Motor neuron (in vitro differentiated cells): ENCODE results near the gene ITPK1. TPM values are rescaled to one million over a fixed set of nuclear protein-coding genes. Genes with fewer than 3 reads are reported as not detected.

ENCODE experiments used
- ATAC-seq, 8 experiments: fragments of 200-7000 bp; cut with Tn5 transposase; replicated peaks in 6 of 8; 2 replicates each; pipeline ENCODE4 v1.8.0; 2021; ENCODE audit warnings: mild to moderate bottlenecking in 8 of 8, moderate library complexity in 8 of 8
- H3K27ac ChIP-seq, 2 donors: fragments of 250-450 bp; sonication (Bioruptor Pico); 2 replicates each; pipeline ENCODE4 v1.9.0; 2021; ENCODE audit warnings: antibody characterized with exemption in 2 of 2, mild to moderate bottlenecking in 2 of 2, moderate library complexity in 1 of 2
- H3K4me1 ChIP-seq, 2 donors: fragments of 250-450 bp; sonication (Bioruptor Pico); replicated peaks in 1 of 2; 2 replicates each; pipeline ENCODE4 v1.6.1; 2021; ENCODE audit warnings: antibody characterized with exemption in 2 of 2, mild to moderate bottlenecking in 2 of 2, moderate library complexity in 1 of 2
- H3K4me3 ChIP-seq, 5 donors: fragments of 250-450 bp; sonication (Bioruptor Pico); 2 replicates each; pipeline ENCODE4 v1.9.0; 2021; ENCODE audit warnings: antibody characterized with exemption in 5 of 5, mild to moderate bottlenecking in 5 of 5, moderate library complexity in 4 of 5
- WGBS, 10 experiments: fragments of 450-650 bp; shearing (Covaris generic); methylation state at CpG; one replicate each; pipeline ENCODE4 v1.0.0; 2022; 5-methylcytosine and 5-hydroxymethylcytosine counted together
- in situ Hi-C, 9 experiments: fragments of 400-800 bp; cut with MboI; loops; one replicate each; pipeline ENCODE4 v1.15.0; 2021; ENCODE audit warnings: low sequenced_read_pairs in 9 of 9, low pct_unique_long_range_greater_than_20kb in 2 of 9; ENCODE audit not compliant: unreplicated experiment in 9 of 9
- total RNA-seq, 8 experiments: library from RNA; unstranded; fragments of 300-600 nt; gene quantifications; 2 replicates each; pipeline versions ENCODE4 v1.2.3 to v1.2.4, GENCODE V29; 2022

ITPK1 gene
- total RNA-seq, 8 experiments from 2014 or later, result 16.2 to 37.3 (median 22.4) TPM

DNA sequence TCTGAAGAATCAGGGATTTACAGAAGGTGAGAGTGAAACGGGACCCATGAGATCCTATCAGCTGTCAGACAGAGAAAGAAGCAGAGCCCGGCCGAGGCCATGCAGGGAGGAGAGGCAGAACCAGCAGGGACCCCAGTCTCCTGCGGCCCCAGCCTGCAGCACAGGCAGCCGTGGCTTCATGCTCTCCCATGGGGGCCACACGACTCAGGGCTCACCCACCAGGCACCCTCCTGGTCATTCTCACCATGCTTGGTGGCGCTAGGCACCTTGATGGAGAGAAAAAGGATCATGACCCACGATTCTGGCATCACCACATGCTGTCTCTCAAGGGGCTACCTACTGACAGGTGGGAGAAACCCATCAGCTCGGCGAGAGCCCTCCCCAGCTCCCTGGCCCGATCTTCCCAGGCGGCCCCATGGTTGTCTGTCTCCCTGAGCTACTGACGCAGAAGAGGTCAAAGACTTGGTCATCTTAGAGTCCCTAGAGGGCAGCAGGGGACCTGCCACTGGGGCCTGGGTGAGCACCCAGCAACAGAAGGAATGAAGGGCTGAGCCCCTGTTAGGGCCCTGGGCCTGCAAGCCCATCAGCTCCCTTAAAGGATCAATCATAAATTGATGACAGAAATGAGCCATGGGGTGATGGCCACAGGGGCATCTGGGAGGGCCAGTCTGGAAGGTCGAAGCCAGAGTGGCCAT, 58.0 kb downstream of the ITPK1 start:
- Histone ChIP-seq H3K4me3 (no peak overlapping the region), H3K4me1 (peaks cover 27 to 28% of the 10 kb centered on the region in 2 donors), H3K27ac (no peak overlapping the region)
- in situ Hi-C loops, result no loop called here
- ATAC-seq, result no peak
- 68 to 98% (median 85%) methylated on average over 2 to 8 of the region's 14 CpGs; no CpG with 5 or more reads in 4 of the 10 experiments for WGBS, 10 experiments

DNA sequence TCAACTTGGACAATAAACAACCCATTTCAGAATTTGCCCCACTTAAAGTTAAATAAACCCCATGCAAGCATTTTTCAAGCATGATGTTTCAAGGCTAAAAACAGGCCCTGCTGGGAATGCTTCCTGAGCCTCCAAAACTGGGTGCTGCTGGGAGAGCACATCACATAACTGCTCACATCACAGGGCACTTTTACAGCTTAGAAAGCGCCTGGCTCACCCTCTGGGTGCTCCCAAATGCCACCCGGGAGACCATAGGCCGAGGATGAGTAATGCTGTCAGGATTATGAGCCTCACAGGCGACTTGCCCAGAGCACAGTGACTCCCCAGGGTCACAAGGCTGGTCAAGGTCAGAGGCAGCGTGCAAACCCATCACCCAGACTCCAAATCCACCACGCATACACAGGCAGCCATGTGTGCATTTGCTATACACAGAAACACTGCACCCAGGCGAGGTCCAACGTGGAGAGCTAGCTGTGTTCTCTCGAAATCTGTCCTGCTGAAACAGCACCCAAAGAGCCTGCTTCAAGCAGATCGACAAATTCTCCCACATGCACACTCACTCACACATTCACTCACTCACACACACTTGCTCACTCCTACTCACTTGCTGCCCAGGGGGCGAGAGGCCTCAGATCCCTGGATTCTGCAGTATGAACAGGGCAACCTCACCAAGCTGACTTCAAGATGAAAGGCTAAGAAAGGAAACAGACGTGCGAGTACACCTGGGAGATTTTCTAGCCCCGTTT, 58.7 kb downstream of the ITPK1 start:
- Histone ChIP-seq H3K4me1 (peaks cover 28 to 30% of the 10 kb centered on the region in 2 donors), H3K4me3 (no peak overlapping the region), H3K27ac (no peak overlapping the region)
- in situ Hi-C loops, result no loop called here
- peak in 5 of 8 experiments; percentile 44 to 54 (median 49) for ATAC-seq
- 30 to 94% (median 79%) methylated on average over 1 to 11 of the region's 14 CpGs; no CpG with 5 or more reads in 2 of the 10 experiments for WGBS, 10 experiments

DNA sequence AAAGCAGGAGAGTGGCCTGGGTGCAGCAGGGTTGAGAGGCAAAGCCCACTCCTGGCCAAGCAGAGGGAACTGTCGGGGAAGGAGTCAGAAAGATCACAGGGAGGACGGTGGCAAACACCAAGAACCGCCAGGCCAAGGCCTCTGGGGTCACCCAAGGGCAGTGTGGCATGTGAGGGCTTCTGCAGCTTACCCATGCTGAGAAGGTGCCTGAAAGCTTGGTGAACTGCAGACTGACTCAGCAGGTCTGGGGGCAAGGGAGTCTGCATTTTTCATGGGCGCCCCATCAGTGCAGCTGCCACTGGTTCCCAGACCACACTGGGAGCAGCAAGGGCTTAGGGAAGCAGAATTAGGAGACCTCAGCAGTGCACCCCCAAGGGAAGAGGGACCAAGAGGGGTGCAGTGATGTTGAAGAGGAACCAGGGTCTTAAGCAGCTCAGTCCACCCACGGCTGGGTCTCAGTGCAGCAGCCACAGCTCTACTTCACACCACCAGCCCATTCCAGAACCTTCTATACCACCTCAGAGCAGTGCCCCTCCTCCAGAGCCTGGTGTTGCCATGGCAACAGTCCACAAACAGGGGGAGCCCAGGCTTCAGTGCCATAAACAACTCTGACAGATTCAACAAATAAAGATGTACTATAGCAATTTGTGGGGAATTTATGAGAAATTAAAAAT, 59.4 kb downstream of the ITPK1 start:
- peak in 7 of 8 experiments; percentile 36 to 86 (median 81) for ATAC-seq
- Histone ChIP-seq H3K4me3 (no peak overlapping the region), H3K27ac (peak overlapping the region in 1 of 2 donors; percentile 7), H3K4me1 (peaks cover 30 to 33% of the 10 kb centered on the region in 2 donors)
- in situ Hi-C loops, result no loop called here
- 70 to 100% (median 80%) methylated on average over 1 to 2 of the region's 5 CpGs; no CpG with 5 or more reads in 7 of the 10 experiments for WGBS, 10 experiments

DNA sequence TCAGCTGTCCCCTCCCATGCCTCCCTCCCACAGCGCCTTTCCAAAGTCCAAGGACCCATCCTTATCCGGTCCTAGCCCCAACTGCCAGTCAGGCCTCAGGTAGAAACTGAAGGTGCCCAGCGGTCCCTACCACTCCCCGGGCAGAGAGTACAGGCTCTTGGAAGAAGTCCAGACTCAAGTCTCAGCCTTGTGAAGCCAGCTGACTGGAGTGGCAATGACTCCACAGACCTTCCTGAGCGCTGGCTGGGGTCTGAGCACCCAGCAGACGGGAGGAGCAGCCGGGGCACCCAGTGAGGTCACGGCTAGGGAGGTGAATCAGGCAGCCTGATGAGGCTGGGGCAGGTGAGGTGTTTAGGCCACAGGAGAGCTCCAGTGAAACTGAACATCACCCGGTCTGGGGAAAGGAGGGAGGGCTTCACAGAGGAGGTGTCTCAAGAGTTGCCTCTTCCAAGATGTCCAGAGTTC, 60.0 kb downstream of the ITPK1 start:
- ATAC-seq, result no peak

DNA sequence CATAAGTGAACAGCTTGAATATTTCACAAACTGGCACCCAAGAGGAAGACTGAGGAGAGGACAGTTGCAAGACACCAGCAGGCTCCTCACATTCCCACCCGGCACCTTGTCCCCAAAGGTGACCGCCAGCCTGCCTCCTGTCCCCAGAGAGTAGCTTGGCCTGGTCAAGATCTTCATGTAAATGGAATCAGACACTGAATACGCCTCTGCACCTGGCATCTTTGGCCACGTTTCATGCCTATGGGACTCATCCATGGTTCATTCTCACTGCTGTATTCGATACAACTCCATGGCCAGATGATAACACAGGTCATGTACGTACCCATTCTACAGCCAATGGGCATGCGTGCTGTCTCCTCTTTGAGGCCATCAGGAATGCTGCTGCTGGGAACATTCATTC, 60.8 kb downstream of the ITPK1 start:
- 80 to 98% (median 90%) methylated on average over 1 to 5 of the region's 7 CpGs; no CpG with 5 or more reads in 3 of the 10 experiments for WGBS, 10 experiments
- ATAC-seq, result no peak
- Histone ChIP-seq H3K4me3 (no peak overlapping the region), H3K4me1 (peaks cover 27 to 36% of the 10 kb centered on the region in 2 donors), H3K27ac (no peak overlapping the region)
- in situ Hi-C loops, result no loop called here

More for the DNA sequence above, 60.0 kb downstream of the ITPK1 start:
- no peak overlapping the region for H3K27ac ChIP-seq
- in situ Hi-C loops, result no loop called here
- no peak overlapping the region for H3K4me3 ChIP-seq
- WGBS, 10 experiments, result 60 to 100% (median 83%) methylated on average over 1 to 6 of the region's 9 CpGs; no CpG with 5 or more reads in 6 of the 10 experiments
- peaks cover 30 to 35% of the 10 kb centered on the region in 2 donors for H3K4me1 ChIP-seq

DNA sequence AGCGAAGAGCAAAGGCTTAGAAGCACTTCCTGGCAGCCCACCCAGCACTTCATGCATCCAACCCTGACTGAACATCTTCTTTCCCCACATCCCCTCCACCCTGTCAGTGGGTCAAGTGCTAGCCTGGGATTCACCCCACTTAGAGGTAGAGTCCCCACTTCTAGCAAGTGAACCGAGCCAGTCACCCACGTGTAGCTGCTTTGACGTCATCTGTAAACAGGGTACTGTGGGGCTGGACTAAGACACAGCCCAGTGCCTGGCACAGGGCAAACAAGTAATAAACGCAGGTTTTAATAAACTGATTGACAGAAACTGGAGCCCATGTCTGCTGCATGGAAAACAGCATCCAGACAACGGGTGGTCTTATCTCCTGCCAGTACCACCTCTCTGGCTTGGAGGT, 61.7 kb downstream of the ITPK1 start:
- peaks cover 26 to 37% of the 10 kb centered on the region in 2 donors for H3K4me1 ChIP-seq

DNA sequence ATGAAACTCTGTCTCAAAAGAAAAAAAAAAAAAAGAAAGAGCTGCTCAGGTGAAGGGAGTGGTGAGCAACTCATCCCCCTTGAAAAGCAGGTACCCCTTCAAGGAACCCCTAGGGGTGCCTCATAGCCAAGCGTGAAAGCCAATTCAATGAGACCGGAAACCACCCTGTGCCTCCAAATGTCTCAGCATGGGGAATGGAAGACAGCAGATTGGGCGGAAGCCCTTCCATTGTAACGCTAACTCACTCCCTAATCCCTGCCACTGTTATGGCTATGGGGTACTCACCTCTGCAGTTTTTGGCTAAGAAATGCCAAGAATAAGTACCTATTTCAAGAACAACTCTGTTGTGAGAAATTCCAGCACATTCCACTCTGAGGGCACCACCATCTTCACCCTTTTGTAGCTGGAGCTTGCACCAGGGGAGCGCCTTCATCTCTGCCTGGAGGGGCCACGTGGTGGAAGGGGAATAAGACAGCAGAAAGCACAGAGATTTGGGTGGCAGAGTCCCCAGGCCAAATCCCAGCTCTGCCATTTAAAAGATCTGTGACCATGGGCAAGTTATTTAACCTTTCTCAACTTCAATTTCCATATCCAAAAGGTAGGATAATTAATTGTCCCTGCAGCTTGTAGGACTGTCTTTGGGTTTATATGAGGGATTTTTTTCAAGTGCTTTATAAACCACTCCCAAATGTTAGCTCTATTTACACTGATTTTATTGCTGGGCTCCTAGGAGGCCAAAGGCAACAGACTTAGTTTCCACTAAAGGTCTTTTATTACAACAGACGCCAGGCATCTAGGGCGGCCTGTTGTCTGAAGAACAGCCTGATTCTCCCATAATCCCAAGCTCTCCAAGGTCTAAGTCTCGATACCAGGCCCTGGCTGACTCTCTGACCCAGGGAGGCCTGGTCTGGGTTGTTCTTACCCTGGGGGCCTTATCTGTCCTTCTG, 63.9 kb downstream of the ITPK1 start:
- 67 to 100% (median 93%) methylated on average over 1 to 5 of the region's 9 CpGs; no CpG with 5 or more reads in 3 of the 10 experiments for WGBS, 10 experiments

More for the DNA sequence above, 61.7 kb downstream of the ITPK1 start:
- H3K27ac ChIP-seq, result no peak overlapping the region
- no peak overlapping the region for H3K4me3 ChIP-seq
- ATAC-seq, result no peak
- 50 to 100% (median 85%) methylated on average over 1 to 5 of the region's 6 CpGs; no CpG with 5 or more reads in 4 of the 10 experiments for WGBS, 10 experiments
- in situ Hi-C loops, result no loop called here

DNA sequence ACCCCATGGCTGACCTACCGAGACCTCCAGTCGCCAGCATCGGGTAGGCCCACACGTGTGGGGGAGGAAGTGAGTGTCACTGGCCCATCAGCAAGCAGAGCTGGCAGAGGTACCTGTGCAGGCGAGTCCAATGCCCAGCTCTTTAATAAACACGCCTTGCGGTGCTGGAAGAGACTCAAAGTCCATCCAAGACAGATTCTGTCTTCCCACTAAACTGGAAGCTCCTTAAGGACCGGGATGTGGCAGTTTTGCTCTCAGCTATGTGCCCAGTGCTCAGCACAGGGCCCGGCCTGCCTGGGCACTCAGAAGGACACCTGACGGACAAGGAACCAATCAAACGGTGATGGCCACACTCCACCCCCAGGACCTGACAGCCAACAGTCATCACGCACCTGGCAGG, 65.0 kb downstream of the ITPK1 start:
- 86 to 100% (median 89%) methylated on average over 1 to 8 of the region's 12 CpGs; no CpG with 5 or more reads in 6 of the 10 experiments for WGBS, 10 experiments
- H3K27ac ChIP-seq, result no peak overlapping the region
- in situ Hi-C loops, result no loop called here
- ATAC-seq, result no peak
- H3K4me1 ChIP-seq, result peaks cover 5 to 21% of the 10 kb centered on the region in 2 donors
- no peak overlapping the region for H3K4me3 ChIP-seq

More for the DNA sequence above, 63.9 kb downstream of the ITPK1 start:
- Histone ChIP-seq H3K4me3 (no peak overlapping the region), H3K27ac (no peak overlapping the region), H3K4me1 (peaks cover 14 to 27% of the 10 kb centered on the region in 2 donors)
- no peak for ATAC-seq
- in situ Hi-C loops, result no loop called here

DNA sequence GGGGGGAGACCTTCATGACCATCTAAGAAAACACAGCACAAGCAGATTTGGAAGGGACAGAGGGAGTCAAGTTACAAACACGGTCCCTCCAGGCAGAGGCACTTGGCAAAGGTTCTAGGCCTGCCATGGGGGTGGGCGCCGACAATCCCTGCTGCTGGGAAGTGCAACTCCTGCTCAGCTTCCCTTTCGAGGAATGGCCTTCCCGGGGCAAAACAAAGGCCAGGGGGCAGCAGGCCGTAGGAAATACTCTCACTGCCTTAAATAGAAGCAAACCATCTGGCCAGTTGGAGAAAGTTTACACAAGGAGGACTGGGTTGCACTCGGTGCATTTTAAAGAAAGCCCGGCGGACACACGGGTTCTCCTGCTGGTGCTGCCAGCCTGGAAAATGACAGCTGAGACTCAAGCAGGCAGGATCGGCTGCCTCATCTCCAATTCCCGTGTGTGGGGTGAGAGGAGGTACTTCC, 65.8 kb downstream of the ITPK1 start:
- in situ Hi-C loops, result no loop called here
- Histone ChIP-seq H3K27ac (no peak overlapping the region), H3K4me1 (peaks cover 13 to 27% of the 10 kb centered on the region in 2 donors), H3K4me3 (no peak overlapping the region)
- 0 to 50% (median 8%) methylated on average over 1 to 5 of the region's 12 CpGs; no CpG with 5 or more reads in 7 of the 10 experiments for WGBS, 10 experiments
- peak in 2 of 8 experiments; percentile 34 to 73 for ATAC-seq

DNA sequence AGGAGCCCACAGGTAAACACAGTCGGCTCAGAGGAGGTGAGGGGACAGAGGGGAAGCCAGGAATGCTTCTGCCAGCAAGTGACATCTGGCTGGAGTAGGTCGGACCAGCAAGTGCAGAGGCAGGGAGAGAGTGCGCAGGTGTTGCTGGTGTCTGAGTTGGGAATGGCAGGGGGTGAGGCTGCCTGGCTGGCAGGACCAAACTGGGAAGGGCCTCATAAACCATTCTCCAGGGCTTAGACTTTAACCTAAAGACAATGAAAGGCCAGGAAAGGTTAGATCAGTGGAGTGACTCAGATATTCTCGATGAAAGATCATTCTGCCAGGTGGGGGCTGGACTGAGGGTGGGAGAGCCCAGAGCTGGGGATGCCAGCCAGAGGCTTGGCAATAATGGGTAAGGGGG, 66.4 kb downstream of the ITPK1 start:
- WGBS, 10 experiments, result 58 to 100% (median 83%) methylated on average over 1 to 2 of the region's 4 CpGs; no CpG with 5 or more reads in 5 of the 10 experiments
- no peak for ATAC-seq
- Histone ChIP-seq H3K27ac (no peak overlapping the region), H3K4me1 (peaks cover 13 to 30% of the 10 kb centered on the region in 2 donors), H3K4me3 (no peak overlapping the region)
- in situ Hi-C loops, result no loop called here

DNA sequence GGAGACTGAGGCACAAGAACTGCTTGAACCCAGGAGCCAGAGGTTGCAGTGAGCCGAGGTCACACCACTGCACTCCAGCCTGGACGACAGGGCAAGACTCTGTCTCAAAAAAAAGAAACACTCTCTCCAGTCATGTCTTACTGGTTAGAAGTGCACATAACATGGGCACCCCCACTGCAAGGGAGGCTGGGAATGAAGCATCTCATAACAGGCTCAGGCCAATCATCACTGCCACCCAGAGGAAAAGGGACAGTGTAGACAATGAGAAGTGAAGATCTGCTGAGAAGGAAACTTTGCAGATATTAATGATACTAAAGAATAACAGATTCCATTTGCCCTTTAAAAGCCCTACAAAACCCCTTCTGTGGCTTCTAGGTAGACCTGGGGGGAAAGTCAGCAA, 66.9 kb downstream of the ITPK1 start:
- WGBS, 10 experiments, result 76 to 100% methylated on average over 1 to 2 of the region's 2 CpGs; no CpG with 5 or more reads in 8 of the 10 experiments
- in situ Hi-C loops, result no loop called here
- H3K27ac ChIP-seq, result no peak overlapping the region
- peaks cover 13 to 30% of the 10 kb centered on the region in 2 donors for H3K4me1 ChIP-seq
- ATAC-seq, result no peak
- H3K4me3 ChIP-seq, result no peak overlapping the region

DNA sequence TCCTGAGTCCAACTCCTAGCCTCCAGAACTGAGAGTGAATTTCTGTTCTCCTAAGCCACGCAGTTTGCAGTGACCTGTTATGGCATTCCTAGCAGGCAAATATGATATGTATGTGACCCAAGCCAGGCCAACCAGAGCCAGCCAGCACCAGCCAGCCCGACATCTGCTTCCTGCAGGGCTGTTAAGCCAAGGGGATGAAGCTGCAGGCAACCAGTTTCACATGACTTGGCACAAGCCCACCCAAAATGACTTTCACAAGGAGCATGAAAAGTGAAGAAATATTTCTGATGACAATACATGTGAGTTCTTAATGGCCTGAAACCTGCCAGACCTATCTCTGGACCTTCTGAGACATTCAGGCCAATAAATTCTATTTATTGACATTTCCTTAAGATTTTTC, 68.1 kb downstream of the ITPK1 start:
- H3K4me3 ChIP-seq, result no peak overlapping the region
- WGBS, 10 experiments, result 63 to 100% (median 83%) methylated on average over 1 to 2 of the region's 2 CpGs; no CpG with 5 or more reads in 5 of the 10 experiments
- no peak for ATAC-seq
- peaks cover 13 to 30% of the 10 kb centered on the region in 2 donors for H3K4me1 ChIP-seq
- in situ Hi-C loops, result no loop called here
- H3K27ac ChIP-seq, result no peak overlapping the region
